Loucy (cell line): ENCODE results near the gene TOMM6.

Experiments used
- H2AFZ ChIP-seq: fragments of 200-600 bp; sonication (generic); 2 replicates; pipeline ENCODE4 v1.6.0; 2016; ENCODE audit warnings: antibody characterized with exemption, mild to moderate bottlenecking, low read length, moderate library complexity
- H3F3A ChIP-seq: fragments of 200-600 bp; 2 replicates; pipeline ENCODE4 v1.6.0; 2016; ENCODE audit warnings: antibody characterized with exemption, low read depth, mild to moderate bottlenecking
- H3K27me3 ChIP-seq: fragments of 200-600 bp; sonication (generic); 2 replicates; pipeline ENCODE4 v1.6.1; 2014; ENCODE audit warnings: low read length, mild to moderate bottlenecking; ENCODE audit not compliant: insufficient read depth, poor library complexity, severe bottlenecking
- H3K36me3 ChIP-seq: fragments of 200-600 bp; sonication (generic); 2 replicates; pipeline ENCODE4 v1.6.1; 2016; ENCODE audit warnings: low read length; ENCODE audit not compliant: insufficient read depth
- H3K4me1 ChIP-seq: fragments of 200-600 bp; sonication (generic); 2 replicates; pipeline ENCODE4 v1.5.1; 2014; ENCODE audit warnings: low read length, mild to moderate bottlenecking; ENCODE audit not compliant: insufficient read depth, poor library complexity, severe bottlenecking
- H3K4me2 ChIP-seq: fragments of 200-600 bp; sonication (generic); 2 replicates; pipeline ENCODE4 v1.6.0; 2014; ENCODE audit warnings: antibody characterized with exemption, low read length, low read depth, mild to moderate bottlenecking; ENCODE audit not compliant: poor library complexity, severe bottlenecking
- H3K4me3 ChIP-seq: fragments of 200-600 bp; sonication (generic); 2 replicates; pipeline ENCODE4 v1.5.1; 2014; ENCODE audit warnings: low read length, mild to moderate bottlenecking, mixed read lengths; ENCODE audit not compliant: poor library complexity, severe bottlenecking
- H3K79me2 ChIP-seq: fragments of 200-600 bp; sonication (generic); 2 replicates; pipeline ENCODE4 v1.6.1; 2014; ENCODE audit warnings: low read length; ENCODE audit not compliant: insufficient read depth
- H3K9ac ChIP-seq: fragments of 200-600 bp; sonication (generic); 2 replicates; pipeline ENCODE4 v1.6.0; 2014; ENCODE audit warnings: mild to moderate bottlenecking, low read depth, low read length, moderate library complexity; ENCODE audit not compliant: poor library complexity, severe bottlenecking
- H3K9me2 ChIP-seq: fragments of 200-600 bp; sonication (generic); replicated peaks from 2 replicates; pipeline ENCODE4 v1.6.1; 2016; ENCODE audit warnings: low read depth, low read length, mixed read lengths
- H3K9me3 ChIP-seq: fragments of 200-600 bp; sonication (generic); 2 replicates; pipeline ENCODE4 v1.6.1; 2014; ENCODE audit warnings: mild to moderate bottlenecking, antibody characterized with exemption, low read length, low read depth; ENCODE audit not compliant: insufficient read depth
- H4K20me1 ChIP-seq: fragments of 200-600 bp; sonication (generic); 2 replicates; pipeline ENCODE4 v1.6.0; 2014; ENCODE audit warnings: antibody characterized with exemption, low read length, mild to moderate bottlenecking; ENCODE audit not compliant: insufficient read depth, poor library complexity, severe bottlenecking
- EZH2phosphoT487 ChIP-seq: fragments of 200-600 bp; IDR thresholded peaks from 2 replicates; pipeline ENCODE4 v1.6.1; 2018; ENCODE audit warnings: antibody characterized with exemption, mild to moderate bottlenecking, moderate library complexity, borderline replicate concordance
- TF ChIP-seq, protein P1 (sequence below): fragments of 200-600 bp; sonication (generic); conservative IDR thresholded peaks from 2 replicates; pipeline ENCODE4 v1.5.1; 2014; ENCODE audit warnings: mild to moderate bottlenecking, antibody characterized with exemption, low read length

Gene TOMM6

DNA sequence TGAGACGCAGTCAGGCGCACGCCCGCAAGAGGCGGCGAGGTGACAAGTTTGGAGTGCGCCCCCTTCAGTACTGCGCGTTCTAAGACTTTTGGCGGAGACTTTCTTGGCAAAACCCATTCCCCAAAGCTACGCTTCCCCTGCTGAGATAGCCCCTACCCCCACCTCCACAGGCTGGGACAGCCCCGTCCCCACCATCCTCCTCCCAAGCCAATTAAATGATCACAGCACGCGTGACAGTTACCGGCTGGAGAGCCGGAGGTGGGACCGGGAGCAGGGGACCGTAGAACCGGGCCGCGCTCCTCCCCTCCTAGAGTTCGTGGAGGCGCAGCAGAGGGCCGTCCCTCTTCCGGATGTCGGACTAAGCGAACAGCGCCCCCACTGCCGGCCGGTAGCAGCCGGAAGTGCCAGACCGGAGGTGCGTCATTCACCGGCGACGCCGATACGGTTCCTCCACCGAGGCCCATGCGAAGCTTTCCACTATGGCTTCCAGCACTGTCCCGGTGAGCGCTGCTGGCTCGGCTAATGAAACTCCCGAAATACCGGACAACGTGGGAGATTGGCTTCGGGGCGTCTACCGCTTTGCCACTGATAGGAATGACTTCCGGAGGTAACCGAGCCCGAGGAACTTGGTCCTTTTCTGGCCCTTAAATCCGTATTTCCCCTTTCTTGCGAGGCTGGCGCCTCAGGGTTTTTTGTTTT is at the start of gene TOMM6:
Gene TOMM6 (plus strand): TSS at position 476 of the 699 bp plus-strand sequence. CDS start 4 bp downstream, at position 480.
- Histone ChIP-seq H3F3A (no peaks in the 10 kb centered on the region), H3K9me3 (no peaks in the 10 kb centered on the region), H3K4me3 (peak within 1 kb of the TSS; percentile 92), H3K9me2 (no peaks in the 10 kb centered on the region), H4K20me1 (peaks cover 28% of the 10 kb centered on the region), H3K27me3 (no peaks in the 10 kb centered on the region), H2AFZ (peak within 1 kb of the TSS; percentile 84), H3K4me2 (peak within 1 kb of the TSS; percentile 94), H3K4me1 (peaks cover 25% of the 10 kb centered on the region), H3K79me2 (peaks cover 45% of the 10 kb centered on the region), H3K36me3 (peaks cover 22% of the 10 kb centered on the region), H3K9ac (peak within 1 kb of the TSS; percentile 86)
- no peak for TF ChIP-seq EZH2phosphoT487
- TF ChIP-seq, protein P1, sequence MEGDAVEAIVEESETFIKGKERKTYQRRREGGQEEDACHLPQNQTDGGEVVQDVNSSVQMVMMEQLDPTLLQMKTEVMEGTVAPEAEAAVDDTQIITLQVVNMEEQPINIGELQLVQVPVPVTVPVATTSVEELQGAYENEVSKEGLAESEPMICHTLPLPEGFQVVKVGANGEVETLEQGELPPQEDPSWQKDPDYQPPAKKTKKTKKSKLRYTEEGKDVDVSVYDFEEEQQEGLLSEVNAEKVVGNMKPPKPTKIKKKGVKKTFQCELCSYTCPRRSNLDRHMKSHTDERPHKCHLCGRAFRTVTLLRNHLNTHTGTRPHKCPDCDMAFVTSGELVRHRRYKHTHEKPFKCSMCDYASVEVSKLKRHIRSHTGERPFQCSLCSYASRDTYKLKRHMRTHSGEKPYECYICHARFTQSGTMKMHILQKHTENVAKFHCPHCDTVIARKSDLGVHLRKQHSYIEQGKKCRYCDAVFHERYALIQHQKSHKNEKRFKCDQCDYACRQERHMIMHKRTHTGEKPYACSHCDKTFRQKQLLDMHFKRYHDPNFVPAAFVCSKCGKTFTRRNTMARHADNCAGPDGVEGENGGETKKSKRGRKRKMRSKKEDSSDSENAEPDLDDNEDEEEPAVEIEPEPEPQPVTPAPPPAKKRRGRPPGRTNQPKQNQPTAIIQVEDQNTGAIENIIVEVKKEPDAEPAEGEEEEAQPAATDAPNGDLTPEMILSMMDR: peak; percentile 69

DNA sequence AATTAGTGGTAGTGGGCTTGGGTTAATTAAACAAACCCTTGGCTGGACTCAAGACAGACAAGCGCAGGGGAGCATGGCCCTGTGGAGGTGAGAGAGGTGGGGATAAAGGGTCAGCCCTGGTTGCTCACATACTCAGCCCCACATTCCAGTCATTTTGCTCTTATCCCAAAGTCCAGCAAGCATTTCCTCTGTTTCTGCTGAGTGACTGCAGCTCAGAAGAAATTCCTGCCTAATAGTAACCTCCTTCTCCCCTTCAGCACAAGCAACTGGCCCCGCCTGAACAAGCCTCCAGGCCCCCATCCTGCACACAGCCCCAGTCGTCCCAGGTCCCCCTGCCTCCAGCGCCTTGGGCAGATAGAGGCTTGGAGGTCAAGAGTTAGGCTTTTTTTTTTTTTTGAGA is 48.5 kb upstream of the TOMM6 start:
- no peak overlapping the region for H3K4me2 ChIP-seq
- no peaks in the 10 kb centered on the region for H4K20me1 ChIP-seq
- no peaks in the 10 kb centered on the region for H3F3A ChIP-seq
- H2AFZ ChIP-seq: no peak overlapping the region
- no peaks in the 10 kb centered on the region for H3K36me3 ChIP-seq
- TF ChIP-seq EZH2phosphoT487: no peak
- TF ChIP-seq, protein P1: no peak
- no peaks in the 10 kb centered on the region for H3K27me3 ChIP-seq
- no peaks in the 10 kb centered on the region for H3K79me2 ChIP-seq
- no peaks in the 10 kb centered on the region for H3K9me2 ChIP-seq
- no peak overlapping the region for H3K9ac ChIP-seq
- no peak overlapping the region for H3K4me3 ChIP-seq
- H3K4me1 ChIP-seq: peaks cover 6% of the 10 kb centered on the region
- H3K9me3 ChIP-seq: no peaks in the 10 kb centered on the region

DNA sequence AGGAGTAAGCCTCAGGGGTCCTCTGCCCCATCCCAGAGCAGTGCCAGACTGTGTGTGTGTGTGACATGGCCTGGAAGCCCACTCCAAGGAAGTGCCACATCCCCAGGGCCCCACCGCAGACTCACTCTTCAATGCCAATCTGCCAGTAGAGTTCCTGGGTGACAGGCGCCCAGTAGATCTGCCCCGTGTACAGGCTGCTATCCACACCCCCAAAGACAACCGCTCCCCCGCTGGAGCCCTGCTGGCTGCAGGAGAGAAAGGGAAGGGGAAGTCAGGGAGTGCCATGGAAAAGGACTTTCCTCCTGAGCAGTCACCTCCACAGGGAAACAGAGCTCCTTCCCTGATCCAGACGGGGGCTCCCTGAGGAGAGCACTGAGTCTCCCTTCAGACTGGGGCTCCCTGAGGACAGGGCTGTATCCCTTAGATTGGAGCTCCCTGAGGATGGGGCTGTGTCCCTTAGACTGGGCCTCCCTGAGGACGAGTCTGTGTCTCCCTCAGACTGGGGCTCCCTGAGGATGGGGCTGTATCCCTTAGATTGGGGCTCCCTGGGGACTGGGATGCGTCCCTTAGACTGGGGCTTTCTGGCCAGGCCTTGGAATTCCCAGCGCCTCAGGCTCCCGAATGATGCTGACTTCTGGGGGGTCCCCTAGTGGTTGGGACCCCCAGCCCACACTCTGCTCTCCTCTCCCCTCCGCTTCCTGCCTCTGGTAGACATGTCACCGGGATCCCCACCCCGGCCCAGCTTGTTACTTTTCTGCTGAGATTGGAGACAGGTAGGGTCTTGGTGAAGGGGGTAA is 46.9 kb upstream of the TOMM6 start:
- Histone ChIP-seq H3K36me3 (no peaks in the 10 kb centered on the region), H3K27me3 (no peaks in the 10 kb centered on the region), H4K20me1 (no peaks in the 10 kb centered on the region), H3K9me2 (no peaks in the 10 kb centered on the region), H3K79me2 (no peaks in the 10 kb centered on the region), H2AFZ (no peak overlapping the region), H3K4me3 (no peak overlapping the region), H3F3A (no peaks in the 10 kb centered on the region), H3K9ac (no peak overlapping the region), H3K9me3 (no peaks in the 10 kb centered on the region), H3K4me2 (no peak overlapping the region), H3K4me1 (peaks cover 5% of the 10 kb centered on the region)
- TF ChIP-seq EZH2phosphoT487: no peak
- TF ChIP-seq, protein P1: no peak
